Stimulated activated CD8-positive, alpha-beta memory T cell treated with anti-CD3 and anti-CD28 coated beads, Interleukin-12 subunit alpha, Interleukin-12 subunit beta, amount 100 ng/mL, for 4 hours (primary cell): ENCODE measurements around the gene RNASEH2C.
A peak's percentile ranks its signal among the peaks of the same experiment; 100 is the strongest.
"Not testable (repeated sequence)": the region's sequence is repeated elsewhere in the genome, so short reads cannot be mapped to it uniquely, and the experiment has no call there.

Experiments
- DNase-seq: peaks from one replicate; pipeline ENCODE4 v3.0.0-alpha.2; 2020; ENCODE audit warnings: low read depth

The RNASEH2C gene

GRCh38 chr11:65716774-65717405 is 3.7 kb downstream of the RNASEH2C start:
- no peak for DNase-seq

GRCh38 chr11:65716302-65716701 is 4.3 kb downstream of the RNASEH2C start:
- no peak for DNase-seq

DNA sequence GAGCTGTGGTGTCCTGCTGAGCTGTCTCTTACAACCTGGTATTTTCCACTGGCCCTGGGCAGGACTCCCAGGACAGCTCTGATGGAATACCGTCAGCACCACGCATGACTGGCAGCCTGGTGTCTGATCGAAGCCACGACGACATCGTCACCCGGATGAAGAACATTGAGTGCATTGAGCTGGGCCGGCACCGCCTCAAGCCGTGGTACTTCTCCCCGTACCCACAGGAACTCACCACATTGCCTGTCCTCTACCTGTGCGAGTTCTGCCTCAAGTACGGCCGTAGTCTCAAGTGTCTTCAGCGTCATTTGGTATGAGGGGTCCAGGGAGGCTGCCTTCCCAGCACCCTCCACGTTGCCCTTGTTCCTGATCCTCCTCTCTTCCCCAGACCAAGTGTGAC is 6.2 kb downstream of the RNASEH2C start:
- DNase-seq = no peak

DNA sequence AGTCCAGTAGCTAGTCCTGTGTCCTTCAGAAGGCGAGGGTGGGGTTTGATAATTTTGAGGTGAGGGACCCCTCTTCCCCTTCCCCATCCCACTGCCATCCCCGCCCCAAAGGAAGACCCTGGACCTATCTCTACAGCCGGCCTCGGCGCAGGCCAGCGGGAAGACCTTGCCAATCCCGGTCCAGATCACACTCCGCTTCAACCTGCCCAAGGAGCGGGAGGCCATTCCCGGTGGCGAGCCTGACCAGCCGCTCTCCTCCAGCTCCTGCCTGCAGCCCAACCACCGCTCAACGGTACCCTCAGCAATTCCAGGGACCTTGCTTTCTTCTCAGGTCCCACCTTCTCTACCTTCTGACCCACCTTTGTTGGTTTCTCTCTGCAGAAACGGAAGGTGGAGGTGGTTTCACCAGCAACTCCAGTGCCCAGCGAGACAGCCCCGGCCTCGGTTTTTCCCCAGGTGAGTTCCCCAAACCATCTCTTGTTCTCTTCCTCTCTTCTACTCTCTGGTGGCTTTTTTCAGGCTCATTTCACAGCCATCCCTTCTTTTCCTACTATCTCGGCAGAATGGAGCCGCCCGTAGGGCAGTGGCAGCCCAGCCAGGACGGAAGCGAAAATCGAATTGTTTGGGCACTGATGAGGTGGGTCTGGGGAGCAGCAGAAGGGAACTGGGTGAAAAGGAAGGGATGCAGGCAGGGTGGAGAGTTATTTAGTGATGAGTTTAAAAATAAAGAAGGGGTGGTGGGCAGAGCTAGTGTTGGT is 7.2 kb downstream of the RNASEH2C start:
- no peak for DNase-seq

DNA sequence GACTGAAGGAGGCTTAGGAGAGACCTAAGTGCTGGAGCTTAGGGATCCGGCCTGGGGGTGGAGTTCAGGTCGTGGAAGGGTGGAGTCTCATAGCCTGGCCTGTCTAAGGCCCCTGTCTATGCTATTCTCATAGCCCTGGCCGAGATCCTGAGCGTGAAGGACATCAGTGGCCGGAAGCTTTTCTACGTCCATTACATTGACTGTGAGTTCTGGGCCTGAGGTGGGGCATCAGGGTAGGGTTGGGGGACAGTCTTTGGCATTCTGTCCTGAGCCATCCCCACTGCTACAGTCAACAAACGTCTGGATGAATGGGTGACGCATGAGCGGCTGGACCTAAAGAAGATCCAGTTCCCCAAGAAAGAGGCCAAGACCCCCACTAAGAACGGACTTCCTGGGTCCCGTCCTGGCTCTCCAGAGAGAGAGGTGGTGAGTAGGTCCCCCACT is 7.9 kb downstream of the RNASEH2C start:
- DNase-seq = no peak

GRCh38 chr11:65711785-65712632 is 8.6 kb downstream of the RNASEH2C start, which contains the start of gene KAT5:
Gene KAT5, plus strand, starts transcription at chr11:65712252. Its CDS starts 16 bp downstream, at chr11:65712268.
- peak; percentile 96 for DNase-seq

DNA sequence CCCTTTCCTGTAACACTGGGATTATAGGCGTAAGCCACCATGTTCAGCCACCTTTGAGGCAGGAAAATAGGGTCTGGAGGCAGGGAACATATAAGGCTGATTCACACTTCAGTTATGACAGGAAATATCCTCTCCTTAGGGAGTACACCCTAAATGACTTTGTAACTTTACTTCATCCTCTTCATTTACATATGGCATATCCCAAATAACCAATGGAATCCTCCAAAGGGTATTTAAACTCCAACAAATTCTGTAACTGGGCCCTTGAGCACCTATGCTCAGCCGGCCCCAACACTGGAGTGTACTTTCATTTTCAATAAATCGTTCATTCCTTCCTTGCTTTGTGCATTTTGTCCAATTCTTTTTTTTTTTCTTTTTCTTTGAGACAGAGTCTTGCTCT is 10.2 kb downstream of the RNASEH2C start:
- no peak for DNase-seq

- no peak for DNase-seq
These were observed 10.9 kb downstream of the RNASEH2C start for GRCh38 chr11:65709661-65710060.

DNA sequence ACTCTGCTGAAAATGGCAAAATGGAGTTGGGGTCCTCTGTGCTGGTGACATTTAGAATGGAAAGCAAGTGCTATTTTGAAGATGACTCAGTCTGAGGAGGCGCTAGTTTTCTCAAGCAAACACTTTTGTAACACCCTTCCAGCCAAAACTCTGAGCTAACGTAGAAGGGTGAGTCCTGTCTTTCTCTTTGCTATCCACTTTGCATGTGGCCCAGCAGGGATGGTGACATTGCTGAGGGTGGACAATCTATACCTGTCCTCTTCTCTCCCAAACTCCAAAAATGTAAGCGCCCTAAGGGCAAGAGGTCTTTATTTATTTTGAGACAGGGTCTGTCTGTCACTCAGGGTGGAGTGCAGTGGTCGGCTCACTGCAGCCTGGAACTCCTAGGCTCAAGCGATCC is 12.1 kb downstream of the RNASEH2C start:
- DNase-seq = no peak

DNA sequence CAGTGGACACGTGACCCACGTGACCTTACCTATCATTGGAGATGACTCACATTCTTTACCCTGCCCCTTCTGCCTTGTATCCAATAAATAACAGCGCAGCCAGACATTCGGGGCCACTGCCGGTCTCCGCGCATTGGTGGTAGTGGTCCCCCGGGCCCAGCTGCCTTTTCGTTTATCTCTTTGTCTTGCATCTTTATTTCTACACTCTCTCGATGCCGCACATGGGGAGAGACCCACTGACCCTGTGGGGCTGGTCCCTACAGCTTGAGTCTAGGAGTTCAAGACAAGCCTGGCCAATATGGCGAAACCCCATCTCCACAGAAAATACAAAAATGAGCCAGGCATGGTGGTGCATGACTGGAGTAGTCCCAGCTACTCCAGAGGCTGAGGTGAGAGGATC is 13.6 kb downstream of the RNASEH2C start:
- not testable (repeated sequence) for DNase-seq

DNA sequence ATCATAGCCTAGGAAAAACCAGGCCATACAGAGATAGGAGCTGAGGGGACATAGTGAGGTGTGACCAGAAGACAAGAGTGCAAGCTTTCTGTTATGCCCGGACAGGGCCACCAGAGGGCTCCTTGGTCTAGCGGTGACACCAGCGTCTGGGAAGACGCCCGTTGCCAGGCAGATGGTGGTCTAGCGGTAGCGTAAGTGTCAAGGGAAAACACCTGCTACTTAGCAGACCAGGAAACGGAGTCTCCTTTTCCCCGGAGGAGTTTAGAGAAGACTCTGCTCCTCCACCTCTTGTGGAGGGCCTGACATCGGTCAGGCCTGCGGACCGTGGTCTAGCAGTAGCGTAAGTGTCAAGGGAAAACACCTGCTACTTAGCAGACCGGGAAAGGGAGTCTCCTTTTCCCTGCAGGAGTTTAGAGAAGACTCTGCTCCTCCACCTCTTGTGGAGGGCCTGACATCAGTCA is 14.3 kb downstream of the RNASEH2C start:
- peak; percentile 55 for DNase-seq

DNA sequence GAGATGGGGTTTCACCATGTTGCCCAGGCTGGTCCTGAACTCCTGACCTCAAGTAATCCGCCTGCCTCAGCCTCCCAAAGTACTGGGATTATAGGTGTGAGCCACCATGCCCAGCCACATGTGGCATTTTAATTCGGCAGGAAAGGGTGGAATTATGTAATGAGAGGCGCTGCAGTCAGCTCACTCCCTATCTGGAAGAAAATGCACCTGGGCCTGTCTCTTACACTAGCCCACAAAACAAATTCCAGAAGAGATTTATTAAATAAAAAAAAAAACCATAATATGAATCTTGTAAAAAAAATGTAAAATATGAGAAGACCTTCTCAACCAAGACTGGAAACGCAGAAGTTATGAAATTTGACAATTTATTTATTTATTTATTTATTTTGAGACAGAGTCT is 16.8 kb downstream of the RNASEH2C start:
- DNase-seq = no peak

DNA sequence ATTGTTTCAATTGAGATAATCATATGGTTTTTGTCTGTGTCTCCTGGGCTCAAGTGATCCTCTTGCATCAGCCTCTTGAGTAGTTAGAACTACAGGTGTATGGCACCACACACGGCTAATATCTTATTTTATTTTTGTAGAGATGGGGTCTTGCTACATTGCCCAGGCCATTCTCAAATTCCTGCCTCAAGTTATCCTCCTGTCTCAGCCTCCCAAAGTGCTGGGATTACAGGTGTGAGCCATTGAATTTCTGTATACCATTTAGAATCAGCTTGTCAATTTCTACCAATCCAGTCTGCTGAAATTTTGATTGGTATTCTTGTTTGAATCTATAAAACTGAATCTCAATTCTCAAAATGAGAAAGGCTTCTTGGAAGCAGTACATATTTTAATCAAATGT is 18.9 kb downstream of the RNASEH2C start:
- no peak for DNase-seq

GRCh38 chr11:65700399-65700798 is 20.2 kb downstream of the RNASEH2C start:
- DNase-seq = no peak

DNA sequence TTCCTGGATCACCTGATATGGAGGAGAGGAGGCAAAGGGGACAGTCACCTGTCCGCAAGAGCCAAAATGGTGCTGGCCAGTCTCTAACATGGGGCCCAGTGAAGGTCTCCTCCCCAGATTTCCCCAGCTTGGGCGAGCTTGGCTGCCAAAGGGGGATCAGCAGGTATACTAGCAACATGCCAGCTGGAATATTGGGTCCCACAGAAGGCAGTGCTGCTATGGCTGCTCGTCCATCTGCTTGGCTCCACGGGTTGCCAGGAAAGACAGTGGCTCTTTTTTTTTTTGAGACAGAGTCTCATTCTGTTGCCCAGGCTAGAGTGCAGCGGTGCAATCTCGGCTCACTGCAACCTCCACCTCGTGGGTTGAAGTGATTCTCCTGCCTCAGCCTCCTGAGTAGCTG is 21.3 kb downstream of the RNASEH2C start:
- DNase-seq = no peak

DNA sequence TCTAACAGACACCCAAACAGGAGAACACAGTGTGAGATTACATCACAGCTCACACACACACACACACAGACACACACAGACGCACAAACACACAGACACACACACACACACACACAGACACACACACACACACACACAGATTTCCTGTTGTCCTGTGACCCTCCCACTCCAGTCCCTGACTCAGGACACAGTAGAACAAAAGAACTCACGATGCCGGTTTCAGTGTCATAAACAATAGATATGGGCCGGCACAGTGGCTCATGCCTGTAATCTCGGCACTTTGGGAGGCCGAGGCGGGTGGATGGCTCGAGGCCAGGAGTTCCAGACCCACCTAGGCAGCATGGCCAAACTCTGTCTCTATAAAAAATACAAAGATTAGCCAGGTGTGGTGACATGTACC is 22.4 kb downstream of the RNASEH2C start:
- no peak for DNase-seq

DNA sequence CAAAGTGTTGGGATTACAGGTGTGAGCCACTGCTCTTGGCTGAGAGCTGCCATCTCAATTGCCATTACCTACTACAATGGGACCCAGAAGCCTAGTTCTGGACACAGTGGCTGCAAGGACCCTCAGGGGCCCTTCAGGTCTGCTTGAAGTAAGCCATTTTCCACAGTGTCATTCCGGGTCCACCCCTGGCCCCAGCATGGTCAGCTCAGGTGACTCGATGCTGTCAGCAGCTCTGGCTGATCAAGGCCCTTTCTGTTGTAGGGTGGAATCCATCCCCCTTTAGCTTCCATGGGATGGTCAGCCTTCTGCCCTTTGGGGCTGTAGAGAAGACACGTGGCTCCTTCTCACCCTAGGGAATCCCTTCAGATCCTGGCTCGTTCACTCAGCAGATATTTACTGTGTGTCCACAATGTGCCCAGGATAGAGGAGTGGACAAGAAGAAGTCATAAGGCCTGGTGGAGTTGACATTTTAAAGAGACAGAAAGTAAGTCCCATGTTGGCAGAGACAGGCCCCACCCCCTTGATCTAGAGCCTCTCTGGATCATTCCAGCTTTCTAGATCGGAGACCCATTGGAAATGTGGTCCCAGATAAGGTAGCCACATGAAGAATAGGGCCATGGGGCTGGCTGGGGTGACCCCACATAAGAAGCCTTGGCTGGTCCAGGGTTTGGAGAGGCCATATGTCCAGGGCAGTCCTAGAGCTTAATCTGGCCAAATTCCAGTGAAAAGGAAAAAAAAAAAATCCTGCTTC is 23.6 kb downstream of the RNASEH2C start:
- no peak for DNase-seq

- no peak for DNase-seq
These were observed 24.9 kb downstream of the RNASEH2C start for GRCh38 chr11:65695459-65696241.

DNA sequence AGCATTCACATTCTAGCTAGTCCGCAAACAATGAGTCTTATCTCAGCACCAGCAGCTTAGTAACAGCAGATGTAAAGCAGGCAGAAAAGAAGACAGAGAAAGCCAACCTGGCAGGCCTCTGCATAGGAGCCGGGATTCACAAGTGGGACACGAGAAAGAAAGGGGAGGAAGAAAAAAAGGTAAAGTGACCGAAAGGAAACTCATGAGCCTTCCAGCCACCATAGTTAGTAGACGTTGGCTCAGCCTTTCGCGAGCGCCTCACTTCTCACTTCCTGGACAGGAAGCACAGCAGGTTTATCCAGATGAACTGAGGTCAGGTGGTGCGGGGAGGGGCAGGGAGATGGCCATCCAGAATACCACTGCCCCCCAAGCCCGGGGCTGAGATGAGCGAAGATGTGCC is 28.2 kb downstream of the RNASEH2C start:
- DNase-seq = no peak

DNA sequence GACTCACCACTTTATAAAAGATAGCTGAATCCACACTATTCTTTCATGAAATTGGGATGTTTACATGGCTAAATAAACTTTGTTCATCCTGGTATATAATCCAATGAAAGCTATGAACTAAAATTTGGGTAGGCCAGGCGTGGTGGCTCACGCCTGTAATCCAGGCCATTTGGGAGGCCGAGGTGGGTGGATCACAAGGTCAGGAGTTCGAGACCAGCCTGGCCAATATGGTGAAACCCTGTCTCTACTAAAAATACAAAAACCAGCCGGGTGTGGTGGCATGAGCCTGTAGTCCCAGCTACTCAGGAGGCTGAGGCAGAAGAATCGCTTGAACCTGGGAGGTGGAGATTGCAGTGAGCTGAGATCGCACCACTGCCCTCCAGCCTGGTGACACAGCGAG is 28.8 kb downstream of the RNASEH2C start:
- not testable (repeated sequence) for DNase-seq

DNA sequence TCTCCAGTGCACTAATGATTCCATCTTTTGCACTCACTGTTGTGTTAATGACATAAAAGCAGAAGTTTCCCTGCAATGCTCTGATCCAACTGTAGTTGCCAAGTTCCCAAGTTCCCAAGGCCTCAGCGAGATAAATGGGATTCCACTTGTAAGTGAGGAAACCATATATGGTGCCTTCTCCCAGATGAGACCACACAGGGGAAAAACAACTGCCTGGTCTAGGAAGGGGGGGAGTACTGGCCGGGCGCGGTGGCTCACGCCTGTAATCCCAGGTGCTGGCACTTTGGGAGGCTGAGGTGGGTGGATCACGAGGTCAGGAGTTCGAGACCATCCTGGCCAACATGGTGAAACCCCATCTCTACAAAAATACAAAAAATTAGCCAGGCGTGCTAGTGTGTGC is 34.6 kb downstream of the RNASEH2C start:
- DNase-seq = no peak
